RWPE1 (cell line): Measurements from ENCODE around the gene RBM47.

ENCODE experiments used
- CTCF ChIA-PET: fragments of 350-600 bp; sonication (Branson Sonifier 250); formaldehyde crosslinking; extraction: SDS; loops from one replicate; lab custom pipeline; 2021; lab: Yijun Ruan, JAX
- POLR2A ChIA-PET: fragments of 400-600 bp; formaldehyde crosslinking; extraction: SDS; loops from one replicate; lab custom pipeline; 2020; ENCODE audit warnings: antibody characterized with exemption; ENCODE audit not compliant: low non-redundant PET; lab: Yijun Ruan, JAX
- DNase-seq: peaks from one replicate; pipeline ENCODE4 v3.0.0; 2012; ENCODE audit warnings: low spot score
- H3K27ac ChIP-seq: fragments of 450-650 bp; 2 replicates; pipeline ENCODE4 v1.5.1; 2017
- CTCF ChIP-seq: fragments of 450-650 bp; conservative IDR thresholded peaks from 2 replicates; pipeline ENCODE4 v1.5.1; 2017; ENCODE audit warnings: low read depth, mild to moderate bottlenecking

Gene RBM47

DNA sequence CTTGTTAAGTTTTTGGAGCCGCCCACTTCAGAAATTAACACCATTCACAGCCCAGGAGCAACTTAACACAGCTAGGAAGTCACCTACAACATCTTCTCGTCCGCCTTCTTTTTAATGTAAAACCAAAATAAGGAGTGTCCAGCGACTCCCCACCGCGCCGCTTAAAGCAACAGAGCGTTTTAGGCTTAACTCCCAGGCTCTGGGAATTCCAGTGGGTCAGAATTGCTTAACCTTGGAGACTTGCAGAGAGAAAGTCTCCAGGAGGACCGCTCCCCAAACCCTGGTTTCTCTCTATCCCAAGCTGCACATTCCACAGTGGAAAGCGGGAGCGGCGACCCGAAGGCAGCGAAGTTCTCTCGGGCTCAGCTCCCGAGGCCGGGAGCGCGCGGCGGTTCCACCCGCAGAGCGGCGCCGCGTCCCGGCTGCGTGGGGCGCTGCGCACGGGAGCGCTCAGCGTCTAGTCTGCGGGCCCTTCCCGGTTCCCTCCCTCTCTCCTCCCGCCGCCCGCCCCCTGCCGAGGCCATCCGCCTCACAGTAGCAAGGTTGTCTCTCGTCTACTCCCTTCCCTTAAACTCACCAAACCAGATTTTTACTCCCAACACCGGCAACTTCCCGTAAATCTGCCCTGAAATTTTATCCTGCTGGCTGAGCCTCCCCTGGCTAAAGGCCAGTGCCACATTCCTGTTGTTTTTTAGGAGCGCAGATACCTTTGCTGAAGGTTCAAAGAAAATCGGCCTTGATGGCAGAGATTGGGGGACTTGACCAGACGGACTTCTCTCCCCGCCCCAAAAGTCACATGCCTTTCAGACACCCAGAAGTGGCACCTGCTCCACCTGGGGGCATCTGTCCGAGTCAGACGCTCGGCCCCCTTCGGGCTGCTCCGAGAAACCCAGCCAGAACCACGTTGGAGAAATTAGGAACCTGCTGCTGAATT, at the start of gene RBM47:
Gene RBM47 (minus strand): TSS at position 464 of the 934 bp plus-strand sequence. CDS start 190,971 bp downstream, outside the sequence.
- peak within 1 kb of the TSS; percentile 55 for H3K27ac ChIP-seq
- CTCF ChIA-PET = interaction anchor here (0.8 to 1.1 kb wide), 3 partner anchors 28 to 305 kb away, joined by 3 to 10 read pairs (median 4); no protein-coding TSS in a partner anchor
- peak; percentile 32 for TF ChIP-seq CTCF
- POLR2A ChIA-PET = no interaction called here
- peak; percentile 72 for DNase-seq

- no peak for TF ChIP-seq CTCF
- POLR2A ChIA-PET = no interaction called here
- H3K27ac ChIP-seq = peak overlapping the region; percentile 21; the same call in 1 of the 2 replicates
- no peak for DNase-seq
- CTCF ChIA-PET = interaction anchor here (0.6 kb wide), 1 partner anchor 9 kb away, joined by 4 read pairs; no protein-coding TSS in a partner anchor
Observed at GRCh38 chr4:40678421-40678820, 48.8 kb upstream of the RBM47 start.

DNA sequence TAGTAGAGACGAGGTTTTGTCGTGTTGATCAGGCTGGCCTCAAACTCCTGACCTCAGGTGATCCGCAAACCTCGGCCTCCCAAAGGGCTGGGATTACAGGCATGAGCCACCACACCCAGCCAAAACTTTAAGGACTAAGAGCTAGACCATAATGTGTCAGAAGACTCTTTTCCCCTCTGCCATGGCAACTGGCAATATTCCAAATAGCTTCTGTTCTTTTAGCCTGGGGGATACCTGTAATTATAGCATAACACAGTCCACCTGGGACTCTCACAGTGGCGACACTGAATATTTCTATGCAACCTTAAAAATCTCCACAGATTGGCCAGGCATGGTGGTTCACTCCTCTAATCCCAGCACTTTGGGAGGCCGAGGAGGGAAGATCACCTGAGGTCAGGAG, 45.5 kb upstream of the RBM47 start:
- ChIA-PET CTCF (interaction anchor here (0.7 kb wide), 1 partner anchor 350 kb away, joined by 4 read pairs; no protein-coding TSS in a partner anchor), POLR2A (no interaction called here)
- no peak for TF ChIP-seq CTCF
- no peak overlapping the region for H3K27ac ChIP-seq
- peak; percentile 18 for DNase-seq

DNA sequence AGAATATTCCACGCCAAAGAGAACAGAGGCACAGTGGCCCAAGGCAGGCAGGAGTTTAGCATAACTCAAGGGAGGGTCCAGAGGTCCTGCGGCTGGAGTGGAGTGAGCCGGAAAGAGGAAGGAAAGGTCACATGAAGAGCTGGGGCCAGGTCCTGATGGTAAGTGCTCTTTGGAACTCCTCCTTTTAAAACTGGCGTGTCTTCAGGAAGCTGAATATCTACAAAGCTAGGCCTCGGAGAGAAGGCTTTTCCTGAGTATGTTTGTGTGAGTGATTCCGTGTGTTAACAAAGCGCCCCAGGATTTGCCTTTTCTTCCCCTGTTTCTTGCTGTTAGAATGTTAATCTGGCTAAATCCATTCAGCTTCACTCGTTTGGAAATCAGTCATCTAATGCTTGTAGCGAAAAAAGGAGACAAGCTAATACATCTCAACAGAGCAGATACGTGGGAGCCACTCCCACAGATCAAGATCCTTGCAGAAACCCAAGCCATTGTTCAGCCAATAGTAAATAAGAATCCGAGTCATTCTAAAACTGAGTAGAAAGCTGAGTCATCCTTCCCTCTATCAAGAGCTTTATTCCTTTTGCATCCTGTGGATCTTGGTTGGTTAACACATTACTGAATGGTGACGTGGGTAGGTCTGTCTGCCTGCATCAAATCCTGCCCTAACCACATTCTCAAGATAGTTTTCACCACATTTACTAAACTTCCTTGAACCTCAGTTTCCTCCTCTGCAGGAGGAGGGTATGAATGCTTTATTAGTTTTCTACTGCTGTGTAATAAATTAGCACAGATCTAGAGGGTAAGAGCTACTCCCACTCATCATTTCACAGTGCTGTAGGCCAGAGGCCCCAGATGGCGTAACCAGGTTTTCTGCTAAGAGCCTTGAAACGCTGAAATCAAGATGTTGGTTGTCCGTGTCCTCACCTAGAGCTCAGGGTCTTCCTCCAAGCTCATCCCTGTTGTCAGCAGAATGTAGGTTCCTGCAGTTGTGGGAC, 43.2 kb upstream of the RBM47 start:
- peak; percentile 81 for DNase-seq
- POLR2A ChIA-PET = no interaction called here
- CTCF ChIA-PET = interaction anchor here (0.6 kb wide), 3 partner anchors 64 to 255 kb away, joined by 3 read pairs; no protein-coding TSS in a partner anchor
- H3K27ac ChIP-seq = no peak overlapping the region
- TF ChIP-seq CTCF = no peak

DNA sequence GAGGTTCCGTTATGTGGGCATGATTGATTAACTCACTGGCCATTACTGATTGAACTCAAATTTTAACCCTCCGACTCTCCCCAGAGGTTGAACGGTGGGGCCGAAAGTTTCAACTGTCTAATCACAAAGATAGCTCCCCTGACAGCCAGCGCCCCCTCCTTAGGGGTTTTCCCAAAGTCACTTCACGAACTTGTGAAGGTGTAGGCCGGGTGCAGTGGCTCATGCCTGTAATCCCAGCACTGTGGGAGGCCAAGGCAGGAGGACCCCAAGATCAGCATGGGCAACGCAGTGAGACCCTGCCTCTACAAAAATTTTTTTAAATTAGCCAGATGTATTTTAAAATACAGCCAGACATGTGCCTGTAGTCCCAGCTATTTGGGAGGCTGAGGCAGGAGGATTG, 39.8 kb upstream of the RBM47 start:
- DNase-seq = no peak
- CTCF ChIA-PET = interaction anchor here (1.2 kb wide), 1 partner anchor 9 kb away, joined by 4 read pairs; no protein-coding TSS in a partner anchor
- no peak for TF ChIP-seq CTCF
- POLR2A ChIA-PET = no interaction called here
- no peak overlapping the region for H3K27ac ChIP-seq
